Brain microvascular endothelial cell (primary cell): Measurements from ENCODE around the gene PLA2G6.

ENCODE experiments used
- DNase-seq: peaks from one replicate; pipeline ENCODE4 v3.0.0-alpha.2; 2020
- H3K27ac ChIP-seq: fragments of 250-450 bp; sonication (Bioruptor Pico); 2 replicates; pipeline ENCODE4 v1.5.1; 2020; ENCODE audit warnings: mild to moderate bottlenecking, moderate library complexity
- H3K27me3 ChIP-seq: fragments of 250-450 bp; sonication (Bioruptor Pico); replicated peaks from 2 replicates; pipeline ENCODE4 v1.5.1; 2020; ENCODE audit warnings: mild to moderate bottlenecking
- H3K36me3 ChIP-seq: fragments of 250-450 bp; sonication (Bioruptor Pico); replicated peaks from 2 replicates; pipeline ENCODE4 v1.5.1; 2020; ENCODE audit warnings: mild to moderate bottlenecking
- H3K4me3 ChIP-seq: 2 replicates; pipeline ENCODE4 v1.5.1; 2011; ENCODE audit warnings: low read depth, mild to moderate bottlenecking, control low read depth, low read length, moderate library complexity
- in situ Hi-C: cut with HindIII; loops from 2 replicates; pipeline ENCODE4 v1.10.0; 2017; ENCODE audit warnings: low sequenced_read_pairs, low pct_ligation_motif_present
- TF ChIP-seq, protein P1 (sequence below): IDR thresholded peaks from 2 replicates; pipeline ENCODE4 v1.5.1; 2011; ENCODE audit warnings: low read depth, mild to moderate bottlenecking, moderate library complexity, low read length, control low read depth, inconsistent platforms; ENCODE audit errors: missing control alignments

Gene PLA2G6

DNA sequence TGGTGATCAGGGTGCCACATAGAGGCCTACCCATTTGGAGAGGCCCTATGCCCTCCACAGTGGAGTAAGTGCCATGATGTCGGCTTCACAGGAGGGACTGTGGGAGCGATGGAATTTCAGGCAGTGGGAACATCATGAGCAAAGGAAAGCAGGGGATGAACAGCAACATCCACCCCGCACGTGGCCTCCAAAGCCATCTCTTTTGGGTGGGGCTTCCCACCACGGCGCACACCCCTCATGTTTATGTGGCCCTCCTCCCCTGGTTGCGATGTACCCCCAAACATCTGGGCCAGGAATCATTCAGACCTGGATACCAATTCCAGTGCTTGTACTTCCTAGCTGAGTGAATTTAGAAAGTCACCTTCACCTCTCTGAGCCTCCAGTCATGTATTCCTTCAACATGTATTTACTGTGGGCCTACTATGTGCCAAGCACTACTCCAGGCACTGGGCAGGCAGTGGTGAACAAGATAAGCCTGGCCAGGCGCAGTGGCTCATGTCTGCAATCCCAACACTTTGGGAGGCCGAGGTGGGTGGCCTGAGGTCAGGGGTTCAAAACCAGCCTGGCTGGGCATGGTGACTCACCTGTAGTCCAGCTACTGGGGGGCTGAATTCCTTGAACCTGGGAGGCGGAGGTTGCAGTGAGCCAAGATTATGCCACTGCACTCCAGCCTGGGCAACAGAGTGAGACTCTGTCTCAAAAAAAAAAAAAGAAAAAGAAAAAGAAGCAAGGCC lies 18.4 kb upstream of the PLA2G6 start:
- DNase-seq = no peak
- H3K27ac ChIP-seq = no peak overlapping the region
- no peak overlapping the region for H3K4me3 ChIP-seq
- TF ChIP-seq, protein P1, sequence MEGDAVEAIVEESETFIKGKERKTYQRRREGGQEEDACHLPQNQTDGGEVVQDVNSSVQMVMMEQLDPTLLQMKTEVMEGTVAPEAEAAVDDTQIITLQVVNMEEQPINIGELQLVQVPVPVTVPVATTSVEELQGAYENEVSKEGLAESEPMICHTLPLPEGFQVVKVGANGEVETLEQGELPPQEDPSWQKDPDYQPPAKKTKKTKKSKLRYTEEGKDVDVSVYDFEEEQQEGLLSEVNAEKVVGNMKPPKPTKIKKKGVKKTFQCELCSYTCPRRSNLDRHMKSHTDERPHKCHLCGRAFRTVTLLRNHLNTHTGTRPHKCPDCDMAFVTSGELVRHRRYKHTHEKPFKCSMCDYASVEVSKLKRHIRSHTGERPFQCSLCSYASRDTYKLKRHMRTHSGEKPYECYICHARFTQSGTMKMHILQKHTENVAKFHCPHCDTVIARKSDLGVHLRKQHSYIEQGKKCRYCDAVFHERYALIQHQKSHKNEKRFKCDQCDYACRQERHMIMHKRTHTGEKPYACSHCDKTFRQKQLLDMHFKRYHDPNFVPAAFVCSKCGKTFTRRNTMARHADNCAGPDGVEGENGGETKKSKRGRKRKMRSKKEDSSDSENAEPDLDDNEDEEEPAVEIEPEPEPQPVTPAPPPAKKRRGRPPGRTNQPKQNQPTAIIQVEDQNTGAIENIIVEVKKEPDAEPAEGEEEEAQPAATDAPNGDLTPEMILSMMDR = no peak
- no peaks in the 10 kb centered on the region for H3K27me3 ChIP-seq
- no peaks in the 10 kb centered on the region for H3K36me3 ChIP-seq
- in situ Hi-C loops = no loop called here

DNA sequence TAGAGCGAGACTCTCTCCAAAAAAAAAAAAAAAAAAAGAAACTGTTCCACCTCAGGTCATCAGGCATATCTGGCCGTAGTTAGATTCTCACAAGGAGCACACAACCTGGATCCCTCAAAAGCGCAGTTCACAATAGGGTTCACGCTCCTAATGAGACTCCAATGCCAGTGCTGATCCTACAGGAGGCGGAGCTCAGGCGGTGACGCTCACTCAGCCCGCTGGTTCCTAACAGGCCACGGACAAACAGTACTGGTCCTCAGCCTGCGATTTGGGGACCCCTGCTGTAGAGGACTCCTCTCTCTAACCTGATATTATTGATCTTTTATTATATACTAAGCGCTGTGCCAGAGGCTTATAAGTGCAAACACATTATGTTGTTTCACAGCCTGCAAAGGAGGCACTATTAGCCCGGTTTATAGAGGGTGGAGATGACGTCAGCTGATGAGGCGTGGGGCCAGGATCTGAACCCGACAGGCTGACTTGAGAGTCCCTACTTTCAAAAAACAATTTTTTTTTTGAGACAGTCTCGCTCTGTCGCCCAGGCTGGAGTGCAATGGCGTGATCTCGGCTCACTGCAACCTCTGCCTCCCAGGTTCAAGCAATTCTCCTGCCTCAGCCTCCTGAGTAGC lies 15.3 kb upstream of the PLA2G6 start:
- Histone ChIP-seq H3K36me3 (no peaks in the 10 kb centered on the region), H3K27ac (no peak overlapping the region), H3K27me3 (no peaks in the 10 kb centered on the region), H3K4me3 (no peak overlapping the region)
- TF ChIP-seq, protein P1 = no peak
- in situ Hi-C loops = no loop called here
- no peak for DNase-seq

DNA sequence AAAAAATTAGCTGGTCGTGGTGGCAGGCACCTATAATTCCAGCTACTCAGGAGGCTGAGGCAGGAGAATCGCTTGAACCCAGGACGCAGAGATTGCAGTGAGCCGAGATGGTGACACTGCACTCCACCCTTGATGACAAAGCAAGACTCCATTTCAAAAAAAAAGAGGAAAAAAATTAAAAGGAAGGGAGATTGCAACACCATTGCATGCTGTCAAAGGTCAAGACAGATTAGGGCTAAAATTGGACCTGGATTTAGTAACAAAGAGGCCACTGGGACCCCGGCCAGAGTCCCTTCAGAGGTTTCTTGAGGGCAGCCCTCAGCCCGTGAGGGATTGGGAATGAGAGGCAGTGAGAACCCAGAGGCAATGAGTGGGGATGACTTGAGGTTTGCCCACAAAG lies 11.9 kb upstream of the PLA2G6 start:
- Histone ChIP-seq H3K27ac (no peak overlapping the region), H3K4me3 (no peak overlapping the region), H3K36me3 (no peaks in the 10 kb centered on the region), H3K27me3 (no peaks in the 10 kb centered on the region)
- TF ChIP-seq, protein P1 = no peak
- DNase-seq = no peak
- in situ Hi-C loops = no loop called here

DNA sequence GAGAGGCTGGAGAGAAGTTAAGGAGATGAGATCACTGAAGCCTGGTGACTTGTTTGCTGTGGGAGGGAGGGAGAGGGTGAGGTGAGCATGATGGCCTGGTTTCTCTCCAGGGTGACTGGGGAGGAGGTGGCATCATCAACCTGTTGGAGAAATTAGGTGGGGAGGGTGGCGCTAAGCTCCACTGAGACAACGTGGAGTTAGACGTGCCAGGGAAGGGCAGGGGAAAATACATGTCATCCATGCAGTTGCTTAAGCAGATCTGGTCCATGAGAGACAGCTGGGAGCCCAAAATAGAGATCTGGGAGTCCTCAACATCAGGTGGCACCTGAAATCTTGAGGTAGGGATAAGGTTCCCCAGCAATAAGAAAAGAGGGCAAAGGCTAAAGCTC lies 10.8 kb upstream of the PLA2G6 start:
- Histone ChIP-seq H3K27me3 (no peaks in the 10 kb centered on the region), H3K27ac (no peak overlapping the region), H3K4me3 (no peak overlapping the region), H3K36me3 (no peaks in the 10 kb centered on the region)
- TF ChIP-seq, protein P1 = no peak
- in situ Hi-C loops = no loop called here
- DNase-seq = no peak

DNA sequence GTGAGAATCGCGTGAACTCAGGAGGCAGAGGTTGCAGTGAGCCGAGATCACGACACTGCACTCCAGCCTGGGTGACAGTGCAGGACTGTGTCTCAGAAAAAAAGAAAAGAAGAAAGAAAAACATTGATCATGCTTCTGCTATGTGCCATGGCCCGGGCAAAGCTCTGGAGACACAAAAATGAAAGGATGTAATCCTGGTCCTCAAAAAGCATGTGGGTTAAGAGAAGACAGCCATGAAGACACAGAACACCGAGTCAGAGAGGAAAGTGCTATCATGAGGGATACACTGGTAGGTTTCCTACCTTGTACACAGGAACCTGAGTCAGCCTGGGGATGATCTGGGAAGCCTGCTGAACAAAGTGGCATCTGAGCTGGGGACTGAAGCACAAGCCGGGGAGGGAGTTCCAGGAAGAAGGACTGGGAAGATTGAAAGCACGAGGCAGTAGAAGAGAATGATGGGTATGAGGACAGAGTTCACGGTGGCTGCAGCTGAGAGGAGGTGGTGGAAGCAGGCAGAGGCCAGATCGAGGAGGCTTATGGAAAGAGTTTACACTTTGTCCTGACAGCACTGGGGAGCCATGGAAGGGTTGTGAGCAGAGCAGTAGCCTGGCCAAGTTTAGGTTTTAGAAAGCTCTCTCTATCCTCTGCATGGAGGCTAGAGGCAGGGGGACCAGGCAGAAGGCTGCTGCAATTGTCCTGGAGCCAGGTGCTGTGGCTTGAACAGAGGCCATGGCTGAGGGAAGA lies 10.3 kb upstream of the PLA2G6 start:
- H3K27me3 ChIP-seq = no peaks in the 10 kb centered on the region
- TF ChIP-seq, protein P1 = no peak
- H3K4me3 ChIP-seq = no peak overlapping the region
- in situ Hi-C loops = no loop called here
- H3K36me3 ChIP-seq = no peaks in the 10 kb centered on the region
- no peak for DNase-seq
- H3K27ac ChIP-seq = no peak overlapping the region
